GM23338 (cell line): Measurements from ENCODE around the gene KRTAP22-2. TPM values are rescaled to one million over a fixed set of nuclear protein-coding genes. Genes with fewer than 3 reads are reported as not detected.

Source experiments
- ATAC-seq: fragments of 200-7000 bp; cut with Tn5 transposase; 3 replicates; pipeline ENCODE4 v1.9.1; 2020
- DNase-seq: peaks from one replicate; pipeline ENCODE4 v3.0.0-alpha.2; 2015; ENCODE audit warnings: low spot score
- H2AFZ ChIP-seq: fragments of 200-600 bp; sonication (generic); 2 replicates; pipeline ENCODE4 v1.8.0; 2016; ENCODE audit warnings: antibody characterized with exemption, mild to moderate bottlenecking, moderate library complexity
- H3F3A ChIP-seq: fragments of 200-600 bp; sonication (generic); replicated peaks from 2 replicates; pipeline ENCODE4 v1.8.0; 2017; ENCODE audit warnings: antibody characterized with exemption, mixed run types, low read depth
- H3K27ac ChIP-seq: fragments of 200-600 bp; sonication (generic); 2 replicates; pipeline ENCODE4 v1.6.1; 2016; ENCODE audit warnings: low read depth
- H3K27me3 ChIP-seq: fragments of 200-600 bp; sonication (generic); 2 replicates; pipeline ENCODE4 v1.8.0; 2016; ENCODE audit warnings: mild to moderate bottlenecking, mixed run types, moderate library complexity; ENCODE audit not compliant: insufficient read depth
- H3K36me3 ChIP-seq: fragments of 200-600 bp; sonication (generic); 2 replicates; pipeline ENCODE4 v1.8.0; 2016; ENCODE audit warnings: mild to moderate bottlenecking; ENCODE audit not compliant: insufficient read depth
- H3K4me1 ChIP-seq: fragments of 200-600 bp; sonication (generic); 2 replicates; pipeline ENCODE4 v1.8.0; 2016; ENCODE audit warnings: mild to moderate bottlenecking, moderate library complexity; ENCODE audit not compliant: insufficient read depth
- H3K4me2 ChIP-seq: fragments of 200-600 bp; sonication (generic); 2 replicates; pipeline ENCODE4 v1.7.1; 2017; ENCODE audit warnings: mixed run types
- H3K4me3 ChIP-seq: fragments of 200-600 bp; sonication (generic); 2 replicates; pipeline ENCODE4 v1.6.1; 2016; ENCODE audit warnings: mixed run types
- H3K79me2 ChIP-seq: fragments of 200-600 bp; sonication (generic); replicated peaks from 2 replicates; pipeline ENCODE4 v1.8.0; 2017; ENCODE audit warnings: mild to moderate bottlenecking; ENCODE audit not compliant: insufficient read depth
- H3K9me2 ChIP-seq: fragments of 200-600 bp; sonication (generic); 2 replicates; pipeline ENCODE4 v1.8.0; 2017; ENCODE audit not compliant: insufficient read depth
- H4K20me1 ChIP-seq: fragments of 200-600 bp; sonication (generic); replicated peaks from 2 replicates; pipeline ENCODE4 v1.8.0; 2017; ENCODE audit warnings: mild to moderate bottlenecking; ENCODE audit not compliant: insufficient read depth
- H3K27ac Mint-ChIP-seq: 2 replicates; pipeline ENCODE4 v1.8.0; 2020; ENCODE audit warnings: inconsistent platforms, mild to moderate bottlenecking, moderate library complexity, mixed read lengths
- H3K27me3 Mint-ChIP-seq: 3 replicates; pipeline ENCODE4 v1.8.0; 2022; ENCODE audit warnings: low read depth, mild to moderate bottlenecking, moderate library complexity, mixed read lengths, inconsistent platforms; ENCODE audit not compliant: insufficient read depth, poor library complexity
- H3K36me3 Mint-ChIP-seq: 3 replicates; pipeline ENCODE4 v1.8.0; 2021; ENCODE audit warnings: low read depth, mild to moderate bottlenecking, inconsistent platforms, moderate library complexity, mixed read lengths
- H3K4me1 Mint-ChIP-seq: 3 replicates; pipeline ENCODE4 v1.8.0; 2020; ENCODE audit warnings: mild to moderate bottlenecking, inconsistent platforms, mixed read lengths
- H3K4me3 Mint-ChIP-seq: 3 replicates; pipeline ENCODE4 v1.8.0; 2021; ENCODE audit warnings: moderate library complexity, mild to moderate bottlenecking, inconsistent platforms, mixed read lengths
- H3K9me3 Mint-ChIP-seq: 3 replicates; pipeline ENCODE4 v1.8.0; 2020; ENCODE audit warnings: moderate library complexity, mild to moderate bottlenecking, inconsistent platforms, mixed read lengths
- CREB1 ChIP-seq: fragments of 250-450 bp; sonication (Bioruptor Pico); IDR thresholded peaks from 2 replicates; pipeline ENCODE4 v1.5.0; 2020; ENCODE audit warnings: low read depth, mild to moderate bottlenecking, moderate library complexity
- CTCF ChIP-seq, 2 experiments: fragments of 200-600 bp in 1 of 2; sonication (generic) in 1 of 2; conservative IDR thresholded peaks; 2 replicates each; pipeline versions ENCODE4 v1.5.1 to v1.6.1; 2016 to 2017; ENCODE audit warnings: antibody characterized with exemption in 2 of 2, low read depth in 2 of 2, mild to moderate bottlenecking in 2 of 2, moderate library complexity in 1 of 2
- ETS1 ChIP-seq: IDR thresholded peaks from 2 replicates; pipeline ENCODE4 v1.6.1; 2016; ENCODE audit warnings: antibody characterized with exemption
- EZH2 ChIP-seq: fragments of 200-600 bp; sonication (generic); IDR thresholded peaks from one replicate; pipeline ENCODE4 v1.8.0; 2017; ENCODE audit warnings: antibody characterized with exemption, mild to moderate bottlenecking, low read depth; ENCODE audit not compliant: unreplicated experiment
- JUNB ChIP-seq: IDR thresholded peaks from one replicate; pipeline ENCODE4 v1.6.1; 2016; ENCODE audit warnings: antibody characterized with exemption; ENCODE audit not compliant: unreplicated experiment
- NANOG ChIP-seq: IDR thresholded peaks from 2 replicates; pipeline ENCODE4 v1.6.1; 2016; ENCODE audit warnings: antibody characterized with exemption, borderline replicate concordance
- POLR2AphosphoS5 ChIP-seq: IDR thresholded peaks from 2 replicates; pipeline ENCODE4 v1.6.1; 2016; ENCODE audit warnings: antibody characterized with exemption, low read depth
- REST ChIP-seq: IDR thresholded peaks from one replicate; pipeline ENCODE4 v1.6.1; 2018; ENCODE audit warnings: antibody characterized with exemption; ENCODE audit not compliant: unreplicated experiment
- ZNF331 ChIP-seq: fragments of 250-450 bp; sonication (Bioruptor Pico); IDR thresholded peaks from 2 replicates; pipeline ENCODE4 v1.5.0; 2020; ENCODE audit warnings: low read depth, mild to moderate bottlenecking, moderate library complexity
- ZNF462 ChIP-seq: fragments of 250-450 bp; sonication (Bioruptor Pico); IDR thresholded peaks from 2 replicates; pipeline ENCODE4 v1.5.0; 2020; ENCODE audit warnings: mild to moderate bottlenecking, moderate library complexity
- polyA plus RNA-seq: library from polyadenylated mRNA; unstranded; fragments of >200 nt; fragmentation: Nextera tagmentation; extraction: Ambion mirVana; gene quantifications from 2 replicates; pipeline ENCODE4 v1.2.1, GENCODE V29; 2016
- total RNA-seq: library from RNA; depleted of rRNA; stranded (reverse); fragments of >200 nt; shearing (Covaris generic); gene quantifications from 2 replicates; pipeline ENCODE4 v1.2.3, GENCODE V29; 2014

The KRTAP22-2 gene
- total and polyA plus RNA-seq, 2 experiments from 2014 or later, result not detected

- Histone ChIP-seq H3K27ac (no peak overlapping the region), H3K9me2 (no peaks in the 10 kb centered on the region), H3K4me3 (no peak overlapping the region), H3K4me1 (no peaks in the 10 kb centered on the region), H3K27me3 (no peaks in the 10 kb centered on the region), H3K79me2 (no peaks in the 10 kb centered on the region), H2AFZ (no peak overlapping the region), H3K4me2 (no peak overlapping the region), H3K36me3 (no peaks in the 10 kb centered on the region), H4K20me1 (no peaks in the 10 kb centered on the region), H3F3A (no peaks in the 10 kb centered on the region)
- ATAC-seq (no peak), DNase-seq (no peak)
- Mint-ChIP-seq H3K9me3 (peaks cover 7% of the 10 kb centered on the region; the same call in 2 of the 3 replicates), H3K36me3 (no peaks in the 10 kb centered on the region), H3K4me1 (no peaks in the 10 kb centered on the region), H3K27ac (no peak overlapping the region), H3K4me3 (no peak overlapping the region), H3K27me3 (no peaks in the 10 kb centered on the region)
- no peak for TF ChIP-seq CREB1 (CRISPR knock-in tag)
- no peak for TF ChIP-seq JUNB
- no peak for TF ChIP-seq POLR2AphosphoS5
- no peak for TF ChIP-seq EZH2
- no peak for TF ChIP-seq NANOG
- TF ChIP-seq ZNF462 (CRISPR knock-in tag), result no peak
Measured at GRCh38 chr21:30615199-30615598, 25.0 kb upstream of the KRTAP22-2 start.

GRCh38 chr21:30613836-30614235, 23.6 kb upstream of the KRTAP22-2 start, which contains the start of gene KRTAP6-1:
TSS of gene KRTAP6-1 (minus strand) at chr21:30613930. CDS start at chr21:30613904, 26 bp downstream.
- H3K9me3 Mint-ChIP-seq, result peaks cover 7% of the 10 kb centered on the region; the same call in 2 of the 3 replicates
- Histone ChIP-seq H3K4me3 (no peak within 1 kb of the TSS), H2AFZ (no peak within 1 kb of the TSS), H4K20me1 (no peaks in the 10 kb centered on the region), H3K9me2 (no peaks in the 10 kb centered on the region), H3K4me2 (no peak within 1 kb of the TSS), H3K27me3 (no peaks in the 10 kb centered on the region), H3K36me3 (no peaks in the 10 kb centered on the region), H3K27ac (no peak within 1 kb of the TSS), H3K4me1 (no peaks in the 10 kb centered on the region), H3F3A (no peaks in the 10 kb centered on the region), H3K79me2 (no peaks in the 10 kb centered on the region)
- no peaks in the 10 kb centered on the region for H3K4me1 Mint-ChIP-seq
- no peak within 1 kb of the TSS for H3K27ac Mint-ChIP-seq
- ATAC-seq, result no peak
- no peaks in the 10 kb centered on the region for H3K36me3 Mint-ChIP-seq
- no peak within 1 kb of the TSS for H3K4me3 Mint-ChIP-seq
- H3K27me3 Mint-ChIP-seq, result no peaks in the 10 kb centered on the region
- no peak for DNase-seq
- TF ChIP-seq EZH2 (no peak), REST (no peak), JUNB (no peak), ZNF331 (CRISPR knock-in tag) (no peak), POLR2AphosphoS5 (no peak), ETS1 (no peak), CTCF (conservative IDR thresholded peaks at IDR 0.05; ENCODE audit: low read depth in 2 of 2) (no peak)
